HG03457 (cell line): ENCODE data around the gene LYPD5.
A peak's percentile ranks its signal among the peaks of the same experiment; 100 is the strongest.

ENCODE experiments used
- ATAC-seq: cut with Tn5 transposase; IDR thresholded peaks from one replicate; pipeline ENCODE4 v1.9.1; 2021; ENCODE audit warnings: moderate number of reproducible peaks; ENCODE audit not compliant: unreplicated experiment

LYPD5 gene

GRCh38 chr19:43754503-43755255 lies 47.6 kb downstream of the LYPD5 start, which contains the start of gene SMG9:
SMG9 (minus strand) TSS chr19:43754962; CDS start chr19:43750741, 4,221 bp downstream.
- ATAC-seq = peak; percentile 47

- no peak for ATAC-seq
These were observed 48.1 kb downstream of the LYPD5 start for GRCh38 chr19:43754253-43754502.

- ATAC-seq = no peak
These were observed 49.9 kb downstream of the LYPD5 start for GRCh38 chr19:43752287-43752875.

- ATAC-seq = no peak
These were observed 50.6 kb downstream of the LYPD5 start for GRCh38 chr19:43751466-43752220.

- ATAC-seq = no peak
These were observed 52.3 kb downstream of the LYPD5 start for GRCh38 chr19:43749898-43750297.

GRCh38 chr19:43749152-43749551 lies 53.1 kb downstream of the LYPD5 start:
- ATAC-seq = no peak

- ATAC-seq = no peak
These were observed 53.6 kb downstream of the LYPD5 start for GRCh38 chr19:43748685-43749084.

- no peak for ATAC-seq
These were observed 54.0 kb downstream of the LYPD5 start for GRCh38 chr19:43748205-43748594.

- ATAC-seq = no peak
These were observed 54.6 kb downstream of the LYPD5 start for GRCh38 chr19:43747557-43748204.
